Measurements from ENCODE around the gene TPST2.

GRCh38 chr22:26545827-26546226 lies 44.1 kb downstream of the TPST2 start:
- TF ChIP-seq, protein P1, sequence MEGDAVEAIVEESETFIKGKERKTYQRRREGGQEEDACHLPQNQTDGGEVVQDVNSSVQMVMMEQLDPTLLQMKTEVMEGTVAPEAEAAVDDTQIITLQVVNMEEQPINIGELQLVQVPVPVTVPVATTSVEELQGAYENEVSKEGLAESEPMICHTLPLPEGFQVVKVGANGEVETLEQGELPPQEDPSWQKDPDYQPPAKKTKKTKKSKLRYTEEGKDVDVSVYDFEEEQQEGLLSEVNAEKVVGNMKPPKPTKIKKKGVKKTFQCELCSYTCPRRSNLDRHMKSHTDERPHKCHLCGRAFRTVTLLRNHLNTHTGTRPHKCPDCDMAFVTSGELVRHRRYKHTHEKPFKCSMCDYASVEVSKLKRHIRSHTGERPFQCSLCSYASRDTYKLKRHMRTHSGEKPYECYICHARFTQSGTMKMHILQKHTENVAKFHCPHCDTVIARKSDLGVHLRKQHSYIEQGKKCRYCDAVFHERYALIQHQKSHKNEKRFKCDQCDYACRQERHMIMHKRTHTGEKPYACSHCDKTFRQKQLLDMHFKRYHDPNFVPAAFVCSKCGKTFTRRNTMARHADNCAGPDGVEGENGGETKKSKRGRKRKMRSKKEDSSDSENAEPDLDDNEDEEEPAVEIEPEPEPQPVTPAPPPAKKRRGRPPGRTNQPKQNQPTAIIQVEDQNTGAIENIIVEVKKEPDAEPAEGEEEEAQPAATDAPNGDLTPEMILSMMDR (conservative IDR thresholded peaks at IDR 0.05; ENCODE audit: low read depth, low read length), result no peak
- TF ChIP-seq EZH2 (IDR thresholded peaks at IDR 0.05; ENCODE audit: borderline replicate concordance, low read depth, low read length, poor library complexity, severe bottlenecking), result no peak

All from A673 (cell line).